Thoracic aorta (tissue), 2 donors: ENCODE data around the gene UQCC2. TPM values are rescaled to one million over a fixed set of nuclear protein-coding genes. Genes with fewer than 3 reads are reported as not detected.

Experiments used
- ATAC-seq: fragments of 150-250 bp; one replicate; pipeline ENCODE4 v1.8.0; 2017; ENCODE audit warnings: low read depth; ENCODE audit not compliant: insufficient number of reproducible peaks, low FRiP score
- DNase-seq: peaks from one replicate; pipeline ENCODE4 v3.0.0-alpha.2; 2020; ENCODE audit warnings: low spot score
- H3K27ac ChIP-seq, 2 donors: fragments of 200-600 bp; sonication (generic); 1 replicate in 1 of 2; 2 replicates in 1 of 2; pipeline ENCODE4 v1.5.1; 2016; ENCODE audit warnings: mild to moderate bottlenecking in 2 of 2, moderate library complexity in 2 of 2
- H3K27me3 ChIP-seq: fragments of 200-600 bp; sonication (generic); replicated peaks from 2 replicates; pipeline ENCODE4 v1.6.0; 2016; ENCODE audit warnings: mild to moderate bottlenecking; ENCODE audit not compliant: insufficient read depth
- H3K36me3 ChIP-seq: fragments of 200-600 bp; sonication (generic); one replicate; pipeline ENCODE4 v1.5.1; 2016
- H3K4me1 ChIP-seq, 2 donors: fragments of 200-600 bp; sonication (generic); 1 replicate in 1 of 2; 2 replicates in 1 of 2; pipeline versions ENCODE4 v1.5.1 to v1.6.0; 2016; ENCODE audit warnings: low read depth in 2 of 2, mild to moderate bottlenecking in 1 of 2; ENCODE audit not compliant: control insufficient read depth in 1 of 2
- H3K4me3 ChIP-seq: fragments of 200-600 bp; sonication (generic); 2 replicates; pipeline ENCODE4 v1.5.1; 2016; ENCODE audit warnings: mild to moderate bottlenecking
- H3K9me3 ChIP-seq: fragments of 200-600 bp; sonication (generic); 2 replicates; pipeline ENCODE4 v1.5.1; 2016
- total RNA-seq, 2 donors: library from RNA; depleted of rRNA; stranded (reverse); fragments of >200 nt; gene quantifications; one replicate each; pipeline versions ENCODE4 v1.1.0 to v1.2.3, GENCODE V29; 2016
- TF ChIP-seq, protein P1 (sequence below): fragments of 200-600 bp; sonication (generic); IDR thresholded peaks from one replicate; pipeline ENCODE4 v1.5.1; 2019; ENCODE audit warnings: antibody characterized with exemption

The UQCC2 gene
- total RNA-seq, 2 donors from 2014 or later: 15.0 to 39.8 TPM

GRCh38 chr6:33677143-33677660, 34.3 kb downstream of the UQCC2 start:
- H3K4me1 ChIP-seq: peaks cover 0 to 12% of the 10 kb centered on the region in 2 donors
- H3K4me3 ChIP-seq: no peak overlapping the region
- H3K27ac ChIP-seq: no peak overlapping the region
- DNase-seq: no peak
- no peaks in the 10 kb centered on the region for H3K27me3 ChIP-seq
- H3K9me3 ChIP-seq: no peaks in the 10 kb centered on the region
- no peaks in the 10 kb centered on the region for H3K36me3 ChIP-seq
- no peak for ATAC-seq
- TF ChIP-seq, protein P1, sequence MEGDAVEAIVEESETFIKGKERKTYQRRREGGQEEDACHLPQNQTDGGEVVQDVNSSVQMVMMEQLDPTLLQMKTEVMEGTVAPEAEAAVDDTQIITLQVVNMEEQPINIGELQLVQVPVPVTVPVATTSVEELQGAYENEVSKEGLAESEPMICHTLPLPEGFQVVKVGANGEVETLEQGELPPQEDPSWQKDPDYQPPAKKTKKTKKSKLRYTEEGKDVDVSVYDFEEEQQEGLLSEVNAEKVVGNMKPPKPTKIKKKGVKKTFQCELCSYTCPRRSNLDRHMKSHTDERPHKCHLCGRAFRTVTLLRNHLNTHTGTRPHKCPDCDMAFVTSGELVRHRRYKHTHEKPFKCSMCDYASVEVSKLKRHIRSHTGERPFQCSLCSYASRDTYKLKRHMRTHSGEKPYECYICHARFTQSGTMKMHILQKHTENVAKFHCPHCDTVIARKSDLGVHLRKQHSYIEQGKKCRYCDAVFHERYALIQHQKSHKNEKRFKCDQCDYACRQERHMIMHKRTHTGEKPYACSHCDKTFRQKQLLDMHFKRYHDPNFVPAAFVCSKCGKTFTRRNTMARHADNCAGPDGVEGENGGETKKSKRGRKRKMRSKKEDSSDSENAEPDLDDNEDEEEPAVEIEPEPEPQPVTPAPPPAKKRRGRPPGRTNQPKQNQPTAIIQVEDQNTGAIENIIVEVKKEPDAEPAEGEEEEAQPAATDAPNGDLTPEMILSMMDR: no peak

GRCh38 chr6:33676416-33677142, 34.9 kb downstream of the UQCC2 start:
- DNase-seq (no peak), ATAC-seq (no peak)
- H3K9me3 ChIP-seq: no peaks in the 10 kb centered on the region
- TF ChIP-seq, protein P1: no peak
- no peak overlapping the region for H3K4me3 ChIP-seq
- no peaks in the 10 kb centered on the region for H3K27me3 ChIP-seq
- peaks cover 0 to 12% of the 10 kb centered on the region in 2 donors for H3K4me1 ChIP-seq
- H3K27ac ChIP-seq: no peak overlapping the region
- no peaks in the 10 kb centered on the region for H3K36me3 ChIP-seq

DNA sequence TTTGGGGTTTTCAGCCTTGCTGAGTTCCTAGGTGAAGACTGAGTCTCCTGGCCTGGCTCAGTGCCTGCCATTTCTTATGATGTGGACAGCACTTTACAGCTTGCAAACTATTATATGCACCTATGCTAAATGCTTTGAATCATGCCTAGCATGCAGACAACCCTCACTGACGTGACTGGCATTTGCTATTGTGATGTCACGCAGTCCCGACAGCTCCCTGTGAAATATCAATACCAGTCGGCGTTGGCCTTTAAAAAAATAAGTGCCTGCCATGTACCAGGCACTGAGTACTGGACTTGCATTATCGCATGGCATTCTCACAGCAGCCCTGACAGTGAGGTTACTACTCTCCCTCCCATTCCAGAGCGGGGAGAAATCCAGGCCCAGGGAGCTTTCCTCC, 35.5 kb downstream of the UQCC2 start:
- H3K9me3 ChIP-seq: no peaks in the 10 kb centered on the region
- TF ChIP-seq, protein P1: no peak
- H3K36me3 ChIP-seq: no peaks in the 10 kb centered on the region
- ATAC-seq (no peak), DNase-seq (no peak)
- H3K4me1 ChIP-seq: peaks cover 0 to 12% of the 10 kb centered on the region in 2 donors
- H3K27ac ChIP-seq: no peak overlapping the region
- H3K27me3 ChIP-seq: no peaks in the 10 kb centered on the region
- H3K4me3 ChIP-seq: no peak overlapping the region

GRCh38 chr6:33673851-33674250, 37.6 kb downstream of the UQCC2 start:
- DNase-seq: no peak
- Histone ChIP-seq H3K27ac (no peak overlapping the region), H3K9me3 (no peaks in the 10 kb centered on the region), H3K4me1 (peaks cover 0 to 12% of the 10 kb centered on the region in 2 donors), H3K4me3 (no peak overlapping the region), H3K36me3 (no peaks in the 10 kb centered on the region), H3K27me3 (no peaks in the 10 kb centered on the region)
- TF ChIP-seq, protein P1: no peak
- ATAC-seq: no peak

DNA sequence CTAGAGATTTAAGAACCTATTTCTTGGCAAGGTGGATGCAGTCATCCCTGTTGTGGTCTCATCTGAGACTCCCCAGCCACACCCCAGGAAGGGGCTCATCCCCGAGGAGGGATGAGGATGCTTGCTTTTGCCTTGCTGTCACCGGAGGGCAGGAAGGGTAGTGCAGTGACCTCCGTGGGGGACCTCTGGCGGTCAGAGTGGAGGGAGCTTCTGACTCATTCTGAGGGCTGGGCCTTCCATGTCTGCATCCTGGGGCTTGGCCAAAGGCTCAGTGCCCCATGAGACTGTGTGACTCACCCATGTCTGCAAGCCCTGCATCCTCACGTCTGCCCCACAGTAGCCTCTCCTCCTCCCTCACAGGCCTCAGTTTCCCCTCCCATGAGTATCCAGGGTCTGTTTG, 38.7 kb downstream of the UQCC2 start:
- TF ChIP-seq, protein P1: peak; percentile 61
- H3K4me1 ChIP-seq: peaks cover 0 to 12% of the 10 kb centered on the region in 2 donors
- H3K9me3 ChIP-seq: no peaks in the 10 kb centered on the region
- ATAC-seq (peak; percentile 92), DNase-seq (peak; percentile 69)
- H3K4me3 ChIP-seq: no peak overlapping the region
- H3K36me3 ChIP-seq: no peaks in the 10 kb centered on the region
- no peaks in the 10 kb centered on the region for H3K27me3 ChIP-seq
- no peak overlapping the region for H3K27ac ChIP-seq
